Liver (tissue), 9 donors: ENCODE measurements around the gene KATNIP. TPM values are rescaled to one million over a fixed set of nuclear protein-coding genes. Genes with fewer than 3 reads are reported as not detected.

ENCODE experiments used
- DNase-seq: peaks from one replicate; pipeline ENCODE4 v3.0.0-alpha.2; 2017; ENCODE audit warnings: low spot score
- H3K27ac ChIP-seq, 2 donors: one replicate each; pipeline ENCODE4 v1.7.0; 2013; ENCODE audit warnings: inconsistent platforms in 2 of 2, low read length in 2 of 2, control low read depth in 1 of 2, low read depth in 1 of 2, mild to moderate bottlenecking in 1 of 2
- H3K27me3 ChIP-seq, 4 donors: one replicate each; pipeline versions ENCODE4 v1.6.1 to v1.7.0; 2013; ENCODE audit warnings: low read length in 3 of 4, inconsistent platforms in 1 of 4, mild to moderate bottlenecking in 1 of 4, moderate library complexity in 1 of 4; ENCODE audit not compliant: control insufficient read depth in 4 of 4, insufficient read depth in 4 of 4
- H3K36me3 ChIP-seq, 4 donors: one replicate each; pipeline versions ENCODE4 v1.6.1 to v1.7.0; 2013; ENCODE audit warnings: low read length in 3 of 4, mild to moderate bottlenecking in 3 of 4, low read depth in 1 of 4, moderate library complexity in 1 of 4; ENCODE audit not compliant: control insufficient read depth in 4 of 4, insufficient read depth in 3 of 4
- H3K4me1 ChIP-seq, 4 donors: one replicate each; pipeline versions ENCODE4 v1.6.1 to v1.7.0; 2013; ENCODE audit warnings: low read length in 3 of 4, mild to moderate bottlenecking in 3 of 4, moderate library complexity in 1 of 4; ENCODE audit not compliant: control insufficient read depth in 4 of 4, insufficient read depth in 4 of 4
- H3K4me3 ChIP-seq, 3 donors: one replicate each; pipeline versions ENCODE4 v1.6.1 to v1.7.0; 2013; ENCODE audit warnings: low read length in 3 of 3, control low read depth in 1 of 3, low read depth in 1 of 3, mild to moderate bottlenecking in 1 of 3
- H3K9ac ChIP-seq, 2 donors: one replicate each; pipeline ENCODE4 v1.7.0; 2013; ENCODE audit warnings: low read length in 2 of 2, mild to moderate bottlenecking in 2 of 2, moderate library complexity in 2 of 2, control low read depth in 1 of 2, low read depth in 1 of 2
- H3K9me3 ChIP-seq, 4 donors: one replicate each; pipeline versions ENCODE4 v1.6.1 to v1.7.0; 2013; ENCODE audit warnings: low read length in 3 of 4; ENCODE audit not compliant: control insufficient read depth in 4 of 4
- EGR1 ChIP-seq, 2 donors: IDR thresholded peaks; 2 replicates each; pipeline ENCODE4 v1.6.1; 2016 to 2018; ENCODE audit warnings: antibody characterized with exemption in 2 of 2, low read depth in 2 of 2
- FOXA1 ChIP-seq: IDR thresholded peaks from 2 replicates; pipeline ENCODE4 v1.6.1; 2016; ENCODE audit warnings: antibody characterized with exemption
- FOXA2 ChIP-seq: IDR thresholded peaks from 2 replicates; pipeline ENCODE4 v1.6.1; 2016; ENCODE audit warnings: antibody characterized with exemption
- GABPA ChIP-seq, 2 donors: IDR thresholded peaks in 1 of 2; conservative IDR thresholded peaks in 1 of 2; 2 replicates each; pipeline ENCODE4 v1.6.1; 2016; ENCODE audit warnings: antibody characterized with exemption in 2 of 2, mild to moderate bottlenecking in 1 of 2, moderate library complexity in 1 of 2
- HNF4G ChIP-seq: IDR thresholded peaks from 2 replicates; pipeline ENCODE4 v1.6.1; 2016; ENCODE audit warnings: antibody characterized with exemption
- JUND ChIP-seq, 2 donors: IDR thresholded peaks; 2 replicates each; pipeline ENCODE4 v1.6.1; 2016; ENCODE audit warnings: antibody characterized with exemption in 2 of 2
- NR2F2 ChIP-seq: IDR thresholded peaks from 2 replicates; pipeline ENCODE4 v1.6.1; 2016; ENCODE audit warnings: antibody characterized with exemption
- RAD21 ChIP-seq, 2 donors: IDR thresholded peaks; 2 replicates each; pipeline ENCODE4 v1.6.1; 2016; ENCODE audit warnings: antibody characterized with exemption in 2 of 2, mild to moderate bottlenecking in 2 of 2
- REST ChIP-seq: IDR thresholded peaks from 2 replicates; pipeline ENCODE4 v1.6.1; 2016; ENCODE audit warnings: antibody characterized with exemption, mild to moderate bottlenecking
- RXRA ChIP-seq, 2 donors: IDR thresholded peaks; 2 replicates each; pipeline ENCODE4 v1.6.1; 2017 to 2018; ENCODE audit warnings: antibody characterized with exemption in 2 of 2, mild to moderate bottlenecking in 1 of 2
- SP1 ChIP-seq: IDR thresholded peaks from 2 replicates; pipeline ENCODE4 v1.6.1; 2018; ENCODE audit warnings: antibody characterized with exemption, mild to moderate bottlenecking
- YY1 ChIP-seq: IDR thresholded peaks from 2 replicates; pipeline ENCODE4 v1.6.1; 2016; ENCODE audit warnings: antibody characterized with exemption, mild to moderate bottlenecking
- WGBS: extraction: QIAGEN DNeasy Blood & Tissue Kit; methylation state at CpG from one replicate; pipeline ENCODE4 v1.1.7; 2013; 5-methylcytosine and 5-hydroxymethylcytosine counted together
- polyA plus RNA-seq, 2 donors: library from polyadenylated mRNA; stranded (reverse) in 1 of 2; unstranded in 1 of 2; fragments of 200-250 nt in 1 of 2; fragments of >200 nt in 1 of 2; fragmentation: Nextera tagmentation in 1 of 2; extraction: Ambion mirVana in 1 of 2; gene quantifications; one replicate each; pipeline versions ENCODE4 v1.2.1 to v1.2.3, GENCODE V29; 2013 to 2015
- total RNA-seq, 2 donors: library from RNA; depleted of rRNA; stranded (reverse); fragments of >200 nt; gene quantifications; one replicate each; pipeline ENCODE4 v1.2.3, GENCODE V29; 2014
- TF ChIP-seq, protein P1 (sequence below): fragments of 150-350 bp; IDR thresholded peaks from 2 replicates; pipeline ENCODE4 v1.5.1; 2017; ENCODE audit warnings: improper control_type of control experiment, low read depth, low read length; ENCODE audit not compliant: missing input control
- donor health status: healthy.
- donor health status: healthy.
- donor health status: healthy.
- donor health status: healthy.
- donor health status: healthy.

KATNIP gene
- total and polyA plus RNA-seq, 4 donors: 2.0 to 6.5 (median 4.5) TPM

DNA sequence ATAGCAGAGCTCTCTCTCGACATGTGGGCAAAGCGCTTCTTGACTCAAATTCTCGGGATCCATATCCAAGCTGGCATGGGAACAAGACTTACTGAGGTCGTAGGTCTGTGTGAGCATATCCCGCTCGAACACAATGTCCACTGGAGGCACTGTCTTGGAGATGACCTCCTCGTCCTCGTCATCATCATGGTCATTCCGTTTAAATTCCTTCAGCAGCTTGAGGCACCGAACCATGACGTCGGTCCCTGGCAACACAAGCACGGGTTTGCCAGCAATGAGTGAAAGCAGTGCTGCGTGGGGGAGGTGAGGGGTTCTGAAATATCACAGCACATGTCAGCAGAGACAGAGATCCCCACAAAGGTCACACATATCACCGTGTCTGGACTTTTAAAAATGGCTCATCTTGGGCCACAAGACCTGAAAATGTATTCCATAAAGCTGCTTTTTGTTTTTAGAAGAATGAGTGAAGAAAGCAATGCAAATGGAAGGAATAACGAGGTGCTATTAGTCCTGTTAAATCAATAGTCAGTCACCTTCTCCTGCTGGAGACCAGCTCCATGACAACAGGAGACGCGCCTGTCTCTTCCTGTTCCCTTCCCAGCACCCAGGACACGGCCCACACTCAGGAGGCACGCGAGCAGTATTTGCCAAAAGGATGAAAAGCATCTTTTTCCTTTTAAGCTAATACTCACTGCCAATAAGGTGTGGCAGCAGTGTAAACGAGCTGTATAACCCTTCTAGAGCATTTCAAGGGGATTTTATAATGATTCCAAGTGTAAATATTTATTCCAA, 38.1 kb upstream of the KATNIP start:
- Histone ChIP-seq H3K4me3 (no peak overlapping the region), H3K9ac (no peak overlapping the region), H3K27ac (no peak overlapping the region), H3K4me1 (no peaks in the 10 kb centered on the region), H3K9me3 (no peaks in the 10 kb centered on the region), H3K27me3 (no peaks in the 10 kb centered on the region), H3K36me3 (peaks cover 5 to 52% (median 37%) of the 10 kb centered on the region in 4 donors)
- TF ChIP-seq SP1 (peak; percentile 26), NR2F2 (peak; percentile 27), HNF4G (no peak)
- 86% methylated on average over 22 of the region's 22 CpGs for WGBS
- DNase-seq: no peak

DNA sequence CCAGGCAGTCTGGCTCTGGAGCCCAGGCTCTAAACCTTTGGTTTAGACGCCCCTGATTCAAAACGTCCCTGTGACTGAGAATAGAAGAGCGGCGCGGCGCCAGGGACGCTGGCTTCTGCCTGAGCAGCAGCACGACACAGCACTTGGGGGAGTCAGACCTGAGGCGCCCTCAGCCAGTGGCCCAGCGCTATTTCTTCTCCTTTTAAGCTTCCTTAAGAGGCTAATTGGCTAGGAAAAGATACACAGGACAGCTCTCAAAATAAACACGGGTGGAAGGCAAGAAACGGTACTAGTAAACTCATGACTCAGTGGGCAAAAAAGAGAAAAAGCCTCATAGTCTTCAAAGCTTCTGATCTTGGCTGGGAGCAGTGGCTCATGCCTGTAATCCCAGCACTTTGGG, 35.1 kb upstream of the KATNIP start:
- no peak for DNase-seq
- peaks cover 0 to 52% (median 30%) of the 10 kb centered on the region in 4 donors for H3K36me3 ChIP-seq
- H3K27ac ChIP-seq: no peak overlapping the region
- 95% methylated on average over 12 of the region's 12 CpGs for WGBS
- no peak overlapping the region for H3K4me3 ChIP-seq
- H3K9ac ChIP-seq: no peak overlapping the region
- no peaks in the 10 kb centered on the region for H3K4me1 ChIP-seq
- TF ChIP-seq JUND (IDR thresholded peaks at IDR 0.05) (no peak), RXRA (IDR thresholded peaks at IDR 0.05) (no peak), RAD21 (IDR thresholded peaks at IDR 0.05) (no peak), YY1 (no peak), SP1 (no peak), NR2F2 (no peak), FOXA1 (no peak), FOXA2 (no peak), HNF4G (no peak), GABPA (IDR thresholded peaks at IDR 0.05 in 1 of 2, conservative IDR thresholded peaks at IDR 0.05 in 1 of 2) (no peak), EGR1 (IDR thresholded peaks at IDR 0.05; ENCODE audit: low read depth in 2 of 2) (no peak), REST (no peak)
- TF ChIP-seq, protein P1, sequence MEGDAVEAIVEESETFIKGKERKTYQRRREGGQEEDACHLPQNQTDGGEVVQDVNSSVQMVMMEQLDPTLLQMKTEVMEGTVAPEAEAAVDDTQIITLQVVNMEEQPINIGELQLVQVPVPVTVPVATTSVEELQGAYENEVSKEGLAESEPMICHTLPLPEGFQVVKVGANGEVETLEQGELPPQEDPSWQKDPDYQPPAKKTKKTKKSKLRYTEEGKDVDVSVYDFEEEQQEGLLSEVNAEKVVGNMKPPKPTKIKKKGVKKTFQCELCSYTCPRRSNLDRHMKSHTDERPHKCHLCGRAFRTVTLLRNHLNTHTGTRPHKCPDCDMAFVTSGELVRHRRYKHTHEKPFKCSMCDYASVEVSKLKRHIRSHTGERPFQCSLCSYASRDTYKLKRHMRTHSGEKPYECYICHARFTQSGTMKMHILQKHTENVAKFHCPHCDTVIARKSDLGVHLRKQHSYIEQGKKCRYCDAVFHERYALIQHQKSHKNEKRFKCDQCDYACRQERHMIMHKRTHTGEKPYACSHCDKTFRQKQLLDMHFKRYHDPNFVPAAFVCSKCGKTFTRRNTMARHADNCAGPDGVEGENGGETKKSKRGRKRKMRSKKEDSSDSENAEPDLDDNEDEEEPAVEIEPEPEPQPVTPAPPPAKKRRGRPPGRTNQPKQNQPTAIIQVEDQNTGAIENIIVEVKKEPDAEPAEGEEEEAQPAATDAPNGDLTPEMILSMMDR: no peak
- no peaks in the 10 kb centered on the region for H3K27me3 ChIP-seq
- H3K9me3 ChIP-seq: no peaks in the 10 kb centered on the region
